Liver (tissue), 9 donors: ENCODE data around the gene PRRG3. TPM values are rescaled to one million over a fixed set of nuclear protein-coding genes. Genes with fewer than 3 reads are reported as not detected.

Experiments
- DNase-seq: peaks from one replicate; pipeline ENCODE4 v3.0.0-alpha.2; 2017; ENCODE audit warnings: low spot score
- H3K27ac ChIP-seq, 2 donors: one replicate each; pipeline ENCODE4 v1.7.0; 2013; ENCODE audit warnings: inconsistent platforms in 2 of 2, low read length in 2 of 2, control low read depth in 1 of 2, low read depth in 1 of 2, mild to moderate bottlenecking in 1 of 2
- H3K27me3 ChIP-seq, 4 donors: one replicate each; pipeline versions ENCODE4 v1.6.1 to v1.7.0; 2013; ENCODE audit warnings: low read length in 3 of 4, inconsistent platforms in 1 of 4, mild to moderate bottlenecking in 1 of 4, moderate library complexity in 1 of 4; ENCODE audit not compliant: control insufficient read depth in 4 of 4, insufficient read depth in 4 of 4
- H3K36me3 ChIP-seq, 4 donors: one replicate each; pipeline versions ENCODE4 v1.6.1 to v1.7.0; 2013; ENCODE audit warnings: low read length in 3 of 4, mild to moderate bottlenecking in 3 of 4, low read depth in 1 of 4, moderate library complexity in 1 of 4; ENCODE audit not compliant: control insufficient read depth in 4 of 4, insufficient read depth in 3 of 4
- H3K4me1 ChIP-seq, 4 donors: one replicate each; pipeline versions ENCODE4 v1.6.1 to v1.7.0; 2013; ENCODE audit warnings: low read length in 3 of 4, mild to moderate bottlenecking in 3 of 4, moderate library complexity in 1 of 4; ENCODE audit not compliant: control insufficient read depth in 4 of 4, insufficient read depth in 4 of 4
- H3K4me3 ChIP-seq, 3 donors: one replicate each; pipeline versions ENCODE4 v1.6.1 to v1.7.0; 2013; ENCODE audit warnings: low read length in 3 of 3, control low read depth in 1 of 3, low read depth in 1 of 3, mild to moderate bottlenecking in 1 of 3
- H3K9ac ChIP-seq, 2 donors: one replicate each; pipeline ENCODE4 v1.7.0; 2013; ENCODE audit warnings: low read length in 2 of 2, mild to moderate bottlenecking in 2 of 2, moderate library complexity in 2 of 2, control low read depth in 1 of 2, low read depth in 1 of 2
- H3K9me3 ChIP-seq, 4 donors: one replicate each; pipeline versions ENCODE4 v1.6.1 to v1.7.0; 2013; ENCODE audit warnings: low read length in 3 of 4; ENCODE audit not compliant: control insufficient read depth in 4 of 4
- EGR1 ChIP-seq, 2 donors: IDR thresholded peaks; 2 replicates each; pipeline ENCODE4 v1.6.1; 2016 to 2018; ENCODE audit warnings: antibody characterized with exemption in 2 of 2, low read depth in 2 of 2
- FOXA1 ChIP-seq: IDR thresholded peaks from 2 replicates; pipeline ENCODE4 v1.6.1; 2016; ENCODE audit warnings: antibody characterized with exemption
- FOXA2 ChIP-seq: IDR thresholded peaks from 2 replicates; pipeline ENCODE4 v1.6.1; 2016; ENCODE audit warnings: antibody characterized with exemption
- GABPA ChIP-seq, 2 donors: IDR thresholded peaks in 1 of 2; conservative IDR thresholded peaks in 1 of 2; 2 replicates each; pipeline ENCODE4 v1.6.1; 2016; ENCODE audit warnings: antibody characterized with exemption in 2 of 2, mild to moderate bottlenecking in 1 of 2, moderate library complexity in 1 of 2
- HNF4A ChIP-seq, 2 donors: conservative IDR thresholded peaks; 2 replicates each; pipeline ENCODE4 v1.6.1; 2016; ENCODE audit warnings: antibody characterized with exemption in 2 of 2, mild to moderate bottlenecking in 2 of 2
- HNF4G ChIP-seq: IDR thresholded peaks from 2 replicates; pipeline ENCODE4 v1.6.1; 2016; ENCODE audit warnings: antibody characterized with exemption
- JUND ChIP-seq, 2 donors: IDR thresholded peaks; 2 replicates each; pipeline ENCODE4 v1.6.1; 2016; ENCODE audit warnings: antibody characterized with exemption in 2 of 2
- RAD21 ChIP-seq, 2 donors: IDR thresholded peaks; 2 replicates each; pipeline ENCODE4 v1.6.1; 2016; ENCODE audit warnings: antibody characterized with exemption in 2 of 2, mild to moderate bottlenecking in 2 of 2
- RXRA ChIP-seq, 2 donors: IDR thresholded peaks; 2 replicates each; pipeline ENCODE4 v1.6.1; 2017 to 2018; ENCODE audit warnings: antibody characterized with exemption in 2 of 2, mild to moderate bottlenecking in 1 of 2
- SP1 ChIP-seq: IDR thresholded peaks from 2 replicates; pipeline ENCODE4 v1.6.1; 2018; ENCODE audit warnings: antibody characterized with exemption, mild to moderate bottlenecking
- TAF1 ChIP-seq: conservative IDR thresholded peaks from 2 replicates; pipeline ENCODE4 v1.6.1; 2016; ENCODE audit warnings: antibody characterized with exemption, mild to moderate bottlenecking
- YY1 ChIP-seq: IDR thresholded peaks from 2 replicates; pipeline ENCODE4 v1.6.1; 2016; ENCODE audit warnings: antibody characterized with exemption, mild to moderate bottlenecking
- ZBTB33 ChIP-seq: IDR thresholded peaks from 2 replicates; pipeline ENCODE4 v1.6.1; 2016; ENCODE audit warnings: antibody characterized with exemption
- WGBS: extraction: QIAGEN DNeasy Blood & Tissue Kit; methylation state at CpG from one replicate; pipeline ENCODE4 v1.1.7; 2013; 5-methylcytosine and 5-hydroxymethylcytosine counted together
- polyA plus RNA-seq, 2 donors: library from polyadenylated mRNA; stranded (reverse) in 1 of 2; unstranded in 1 of 2; fragments of 200-250 nt in 1 of 2; fragments of >200 nt in 1 of 2; fragmentation: Nextera tagmentation in 1 of 2; extraction: Ambion mirVana in 1 of 2; gene quantifications; one replicate each; pipeline versions ENCODE4 v1.2.1 to v1.2.3, GENCODE V29; 2013 to 2015
- total RNA-seq, 2 donors: library from RNA; depleted of rRNA; stranded (reverse); fragments of >200 nt; gene quantifications; one replicate each; pipeline ENCODE4 v1.2.3, GENCODE V29; 2014
- TF ChIP-seq, protein P1 (sequence below): fragments of 150-350 bp; IDR thresholded peaks from 2 replicates; pipeline ENCODE4 v1.5.1; 2017; ENCODE audit warnings: improper control_type of control experiment, low read depth, low read length; ENCODE audit not compliant: missing input control
- TF ChIP-seq, protein P2 (sequence below): IDR thresholded peaks from 2 replicates; pipeline ENCODE4 v1.6.1; 2016; ENCODE audit warnings: antibody characterized with exemption
- TF ChIP-seq, protein P3 (sequence below): IDR thresholded peaks from 2 replicates; pipeline ENCODE4 v1.6.1; 2016; ENCODE audit warnings: antibody characterized with exemption, mild to moderate bottlenecking
- TF ChIP-seq, protein P4 (sequence below): IDR thresholded peaks from 2 replicates; pipeline ENCODE4 v1.6.1; 2016; ENCODE audit warnings: antibody characterized with exemption
- donor health status: healthy.
- donor health status: healthy.
- donor health status: healthy.
- donor health status: healthy.
- donor health status: healthy.

PRRG3 gene
- total and polyA plus RNA-seq, 4 donors = under 0.01 to 0.05 (median 0.01) TPM; not detected in 1

DNA sequence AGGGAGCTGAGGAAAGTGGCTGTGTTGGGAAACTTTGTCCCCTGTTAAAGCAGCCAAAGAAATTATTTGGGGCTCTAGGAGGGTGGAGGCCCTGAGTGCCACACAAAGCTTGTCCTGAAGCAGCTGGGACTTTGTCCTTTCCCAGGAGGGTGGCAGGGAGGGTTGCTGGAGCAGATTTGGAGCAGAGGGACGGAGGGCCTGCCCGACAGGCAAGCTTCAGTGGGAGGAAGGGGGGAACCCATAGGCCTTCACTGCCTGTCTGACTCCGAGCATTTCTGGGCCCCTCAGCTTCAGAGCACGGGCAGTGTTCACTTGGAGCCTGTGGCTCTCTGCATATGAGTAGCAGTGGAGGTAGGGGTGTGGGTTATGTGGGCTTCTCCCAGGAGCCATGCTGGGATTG lies 32.1 kb downstream of the PRRG3 start:
- TF ChIP-seq, protein P1, sequence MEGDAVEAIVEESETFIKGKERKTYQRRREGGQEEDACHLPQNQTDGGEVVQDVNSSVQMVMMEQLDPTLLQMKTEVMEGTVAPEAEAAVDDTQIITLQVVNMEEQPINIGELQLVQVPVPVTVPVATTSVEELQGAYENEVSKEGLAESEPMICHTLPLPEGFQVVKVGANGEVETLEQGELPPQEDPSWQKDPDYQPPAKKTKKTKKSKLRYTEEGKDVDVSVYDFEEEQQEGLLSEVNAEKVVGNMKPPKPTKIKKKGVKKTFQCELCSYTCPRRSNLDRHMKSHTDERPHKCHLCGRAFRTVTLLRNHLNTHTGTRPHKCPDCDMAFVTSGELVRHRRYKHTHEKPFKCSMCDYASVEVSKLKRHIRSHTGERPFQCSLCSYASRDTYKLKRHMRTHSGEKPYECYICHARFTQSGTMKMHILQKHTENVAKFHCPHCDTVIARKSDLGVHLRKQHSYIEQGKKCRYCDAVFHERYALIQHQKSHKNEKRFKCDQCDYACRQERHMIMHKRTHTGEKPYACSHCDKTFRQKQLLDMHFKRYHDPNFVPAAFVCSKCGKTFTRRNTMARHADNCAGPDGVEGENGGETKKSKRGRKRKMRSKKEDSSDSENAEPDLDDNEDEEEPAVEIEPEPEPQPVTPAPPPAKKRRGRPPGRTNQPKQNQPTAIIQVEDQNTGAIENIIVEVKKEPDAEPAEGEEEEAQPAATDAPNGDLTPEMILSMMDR = no peak
- TF ChIP-seq JUND (IDR thresholded peaks at IDR 0.05) (no peak), ZBTB33 (no peak), FOXA2 (no peak), RXRA (IDR thresholded peaks at IDR 0.05) (no peak), SP1 (no peak), HNF4G (no peak), TAF1 (no peak), EGR1 (IDR thresholded peaks at IDR 0.05; ENCODE audit: low read depth in 2 of 2) (no peak), RAD21 (IDR thresholded peaks at IDR 0.05) (no peak), GABPA (IDR thresholded peaks at IDR 0.05 in 1 of 2, conservative IDR thresholded peaks at IDR 0.05 in 1 of 2) (no peak), YY1 (no peak), HNF4A (conservative IDR thresholded peaks at IDR 0.05) (no peak), FOXA1 (no peak)
- TF ChIP-seq, protein P2, sequence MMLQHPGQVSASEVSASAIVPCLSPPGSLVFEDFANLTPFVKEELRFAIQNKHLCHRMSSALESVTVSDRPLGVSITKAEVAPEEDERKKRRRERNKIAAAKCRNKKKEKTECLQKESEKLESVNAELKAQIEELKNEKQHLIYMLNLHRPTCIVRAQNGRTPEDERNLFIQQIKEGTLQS = no peak
- TF ChIP-seq, protein P3, sequence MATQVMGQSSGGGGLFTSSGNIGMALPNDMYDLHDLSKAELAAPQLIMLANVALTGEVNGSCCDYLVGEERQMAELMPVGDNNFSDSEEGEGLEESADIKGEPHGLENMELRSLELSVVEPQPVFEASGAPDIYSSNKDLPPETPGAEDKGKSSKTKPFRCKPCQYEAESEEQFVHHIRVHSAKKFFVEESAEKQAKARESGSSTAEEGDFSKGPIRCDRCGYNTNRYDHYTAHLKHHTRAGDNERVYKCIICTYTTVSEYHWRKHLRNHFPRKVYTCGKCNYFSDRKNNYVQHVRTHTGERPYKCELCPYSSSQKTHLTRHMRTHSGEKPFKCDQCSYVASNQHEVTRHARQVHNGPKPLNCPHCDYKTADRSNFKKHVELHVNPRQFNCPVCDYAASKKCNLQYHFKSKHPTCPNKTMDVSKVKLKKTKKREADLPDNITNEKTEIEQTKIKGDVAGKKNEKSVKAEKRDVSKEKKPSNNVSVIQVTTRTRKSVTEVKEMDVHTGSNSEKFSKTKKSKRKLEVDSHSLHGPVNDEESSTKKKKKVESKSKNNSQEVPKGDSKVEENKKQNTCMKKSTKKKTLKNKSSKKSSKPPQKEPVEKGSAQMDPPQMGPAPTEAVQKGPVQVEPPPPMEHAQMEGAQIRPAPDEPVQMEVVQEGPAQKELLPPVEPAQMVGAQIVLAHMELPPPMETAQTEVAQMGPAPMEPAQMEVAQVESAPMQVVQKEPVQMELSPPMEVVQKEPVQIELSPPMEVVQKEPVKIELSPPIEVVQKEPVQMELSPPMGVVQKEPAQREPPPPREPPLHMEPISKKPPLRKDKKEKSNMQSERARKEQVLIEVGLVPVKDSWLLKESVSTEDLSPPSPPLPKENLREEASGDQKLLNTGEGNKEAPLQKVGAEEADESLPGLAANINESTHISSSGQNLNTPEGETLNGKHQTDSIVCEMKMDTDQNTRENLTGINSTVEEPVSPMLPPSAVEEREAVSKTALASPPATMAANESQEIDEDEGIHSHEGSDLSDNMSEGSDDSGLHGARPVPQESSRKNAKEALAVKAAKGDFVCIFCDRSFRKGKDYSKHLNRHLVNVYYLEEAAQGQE = no peak
- TF ChIP-seq, protein P4, sequence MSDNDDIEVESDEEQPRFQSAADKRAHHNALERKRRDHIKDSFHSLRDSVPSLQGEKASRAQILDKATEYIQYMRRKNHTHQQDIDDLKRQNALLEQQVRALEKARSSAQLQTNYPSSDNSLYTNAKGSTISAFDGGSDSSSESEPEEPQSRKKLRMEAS = no peak
- H3K9me3 ChIP-seq = no peaks in the 10 kb centered on the region
- no peak for DNase-seq
- no peaks in the 10 kb centered on the region for H3K36me3 ChIP-seq
- WGBS = 93% methylated on average over 4 of the region's 4 CpGs
- peaks cover 0 to 12% (median 3%) of the 10 kb centered on the region in 4 donors for H3K4me1 ChIP-seq
- H3K27ac ChIP-seq = no peak overlapping the region
- no peak overlapping the region for H3K9ac ChIP-seq
- peaks cover 0 to 2% (median 0%) of the 10 kb centered on the region in 4 donors for H3K27me3 ChIP-seq
- no peak overlapping the region for H3K4me3 ChIP-seq
